HG03354 (cell line): ENCODE results near the gene GGA2.

Experiments
- ATAC-seq: cut with Tn5 transposase; IDR thresholded peaks from one replicate; pipeline ENCODE4 v1.9.1; 2021; ENCODE audit warnings: mild to moderate bottlenecking; ENCODE audit not compliant: unreplicated experiment, poor library complexity, severe bottlenecking

GGA2 gene

GRCh38 chr16:23505671-23506605, 4.4 kb downstream of the GGA2 start:
- ATAC-seq = no peak

GRCh38 chr16:23505180-23505665, 5.1 kb downstream of the GGA2 start:
- peak; percentile 8 for ATAC-seq

GRCh38 chr16:23504453-23505179, 5.7 kb downstream of the GGA2 start:
- peak; percentile 75 for ATAC-seq

- ATAC-seq = no peak
These were observed 6.2 kb downstream of the GGA2 start for GRCh38 chr16:23504076-23504452.

- no peak for ATAC-seq
These were observed 7.8 kb downstream of the GGA2 start for GRCh38 chr16:23502466-23502865.

- ATAC-seq = no peak
These were observed 9.0 kb downstream of the GGA2 start for GRCh38 chr16:23501291-23501690.

- ATAC-seq = no peak
These were observed 9.4 kb downstream of the GGA2 start for GRCh38 chr16:23500862-23501225.

- no peak for ATAC-seq
These were observed 10.0 kb downstream of the GGA2 start for GRCh38 chr16:23500212-23500861.

- no peak for ATAC-seq
These were observed 10.5 kb downstream of the GGA2 start for GRCh38 chr16:23499801-23500200.

- ATAC-seq = no peak
These were observed 11.4 kb downstream of the GGA2 start for GRCh38 chr16:23498863-23499262.

- no peak for ATAC-seq
These were observed 12.8 kb downstream of the GGA2 start for GRCh38 chr16:23497543-23497868.

- ATAC-seq = no peak
These were observed 13.3 kb downstream of the GGA2 start for GRCh38 chr16:23496821-23497542.

- ATAC-seq = no peak
These were observed 14.6 kb downstream of the GGA2 start for GRCh38 chr16:23495671-23496070.

GRCh38 chr16:23494188-23494587, 16.1 kb downstream of the GGA2 start:
- no peak for ATAC-seq

GRCh38 chr16:23491490-23492391, 18.6 kb downstream of the GGA2 start:
- no peak for ATAC-seq

- ATAC-seq = no peak
These were observed 23.8 kb downstream of the GGA2 start for GRCh38 chr16:23486480-23486879.

GRCh38 chr16:23485841-23486240, 24.5 kb downstream of the GGA2 start:
- ATAC-seq = no peak

- no peak for ATAC-seq
These were observed 25.1 kb downstream of the GGA2 start for GRCh38 chr16:23485257-23485614.
